Measurements from ENCODE around the gene ZIC2.

DNA sequence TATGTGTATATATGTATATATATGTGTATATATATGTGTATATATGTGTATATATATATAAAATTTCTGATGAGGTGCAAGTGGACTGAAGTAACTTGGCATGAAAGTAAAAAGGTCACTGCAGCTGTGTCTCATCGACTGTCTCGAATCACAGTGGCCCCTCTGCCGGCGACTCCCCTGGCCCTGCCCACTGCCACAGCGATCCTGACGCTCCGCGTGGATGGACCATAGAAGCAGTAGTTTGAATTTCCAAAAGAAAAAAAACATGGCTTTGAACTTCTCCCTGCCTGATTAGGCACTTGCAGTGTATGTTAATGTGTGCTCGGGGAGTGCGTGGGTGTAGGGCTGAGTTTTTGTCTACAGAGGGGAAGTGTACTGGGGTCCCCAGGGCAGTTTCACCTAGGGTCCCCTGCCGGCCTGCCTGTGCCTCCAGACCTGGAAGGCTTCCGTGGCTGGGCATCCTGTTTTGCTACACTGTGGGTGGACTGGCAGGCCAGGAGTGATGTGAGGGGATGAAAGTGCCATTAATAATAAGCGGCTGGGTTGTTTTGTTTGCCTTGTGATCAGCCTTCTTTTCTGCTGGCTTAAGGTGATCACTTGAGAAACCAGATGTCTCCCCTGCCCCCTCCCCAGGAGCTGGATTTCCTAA, 20.8 kb upstream of the ZIC2 start:
- TF ChIP-seq, protein P1, sequence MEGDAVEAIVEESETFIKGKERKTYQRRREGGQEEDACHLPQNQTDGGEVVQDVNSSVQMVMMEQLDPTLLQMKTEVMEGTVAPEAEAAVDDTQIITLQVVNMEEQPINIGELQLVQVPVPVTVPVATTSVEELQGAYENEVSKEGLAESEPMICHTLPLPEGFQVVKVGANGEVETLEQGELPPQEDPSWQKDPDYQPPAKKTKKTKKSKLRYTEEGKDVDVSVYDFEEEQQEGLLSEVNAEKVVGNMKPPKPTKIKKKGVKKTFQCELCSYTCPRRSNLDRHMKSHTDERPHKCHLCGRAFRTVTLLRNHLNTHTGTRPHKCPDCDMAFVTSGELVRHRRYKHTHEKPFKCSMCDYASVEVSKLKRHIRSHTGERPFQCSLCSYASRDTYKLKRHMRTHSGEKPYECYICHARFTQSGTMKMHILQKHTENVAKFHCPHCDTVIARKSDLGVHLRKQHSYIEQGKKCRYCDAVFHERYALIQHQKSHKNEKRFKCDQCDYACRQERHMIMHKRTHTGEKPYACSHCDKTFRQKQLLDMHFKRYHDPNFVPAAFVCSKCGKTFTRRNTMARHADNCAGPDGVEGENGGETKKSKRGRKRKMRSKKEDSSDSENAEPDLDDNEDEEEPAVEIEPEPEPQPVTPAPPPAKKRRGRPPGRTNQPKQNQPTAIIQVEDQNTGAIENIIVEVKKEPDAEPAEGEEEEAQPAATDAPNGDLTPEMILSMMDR (conservative IDR thresholded peaks at IDR 0.05; ENCODE audit: low read depth, low read length) = no peak
- TF ChIP-seq EZH2 (IDR thresholded peaks at IDR 0.05; ENCODE audit: borderline replicate concordance, low read depth, low read length, poor library complexity, severe bottlenecking) = no peak

All from A673 (cell line).